HS-27A (cell line): ENCODE results near the gene CCDC13.

ENCODE experiments used
- DNase-seq: peaks from one replicate; pipeline ENCODE4 v3.0.0-alpha.2; 2012; ENCODE audit warnings: low read depth, missing footprints

The CCDC13 gene

DNA sequence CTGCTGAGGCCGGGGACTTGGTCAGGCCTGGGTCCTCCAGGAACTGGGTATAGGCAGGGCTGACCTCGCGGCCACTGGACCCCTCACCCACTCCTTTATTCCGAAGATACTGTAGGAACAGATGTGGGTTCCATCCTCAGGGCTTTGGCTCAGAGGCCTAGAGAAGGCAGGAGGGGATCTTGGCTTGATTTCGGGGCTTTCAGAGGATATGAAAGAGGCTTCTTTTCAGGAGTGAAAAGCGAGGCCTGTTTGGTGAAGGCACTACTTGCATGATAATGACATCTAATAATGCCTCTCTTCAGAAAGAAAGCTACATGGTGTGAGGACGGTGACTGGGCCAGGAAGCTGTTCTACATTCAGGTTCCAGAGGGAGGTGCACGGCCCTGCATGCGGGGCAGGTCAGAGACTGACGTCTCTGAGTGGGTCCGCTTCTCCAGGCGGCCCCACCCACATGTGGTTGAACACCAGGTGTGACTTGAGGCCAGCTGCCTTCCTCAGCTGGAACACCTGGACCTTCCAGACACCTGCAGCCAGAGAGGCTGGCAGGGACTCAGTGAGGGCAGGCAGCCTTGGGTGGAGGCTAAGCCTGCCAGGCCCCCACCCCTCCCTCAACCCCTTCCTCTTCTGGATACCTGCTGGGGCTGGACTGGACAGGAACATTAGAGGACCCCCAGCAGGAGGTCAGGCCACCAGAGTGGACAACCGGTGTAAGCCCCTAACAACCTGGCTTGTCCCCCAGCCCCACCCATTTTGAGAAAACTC lies 39.4 kb downstream of the CCDC13 start:
- no peak for DNase-seq

DNA sequence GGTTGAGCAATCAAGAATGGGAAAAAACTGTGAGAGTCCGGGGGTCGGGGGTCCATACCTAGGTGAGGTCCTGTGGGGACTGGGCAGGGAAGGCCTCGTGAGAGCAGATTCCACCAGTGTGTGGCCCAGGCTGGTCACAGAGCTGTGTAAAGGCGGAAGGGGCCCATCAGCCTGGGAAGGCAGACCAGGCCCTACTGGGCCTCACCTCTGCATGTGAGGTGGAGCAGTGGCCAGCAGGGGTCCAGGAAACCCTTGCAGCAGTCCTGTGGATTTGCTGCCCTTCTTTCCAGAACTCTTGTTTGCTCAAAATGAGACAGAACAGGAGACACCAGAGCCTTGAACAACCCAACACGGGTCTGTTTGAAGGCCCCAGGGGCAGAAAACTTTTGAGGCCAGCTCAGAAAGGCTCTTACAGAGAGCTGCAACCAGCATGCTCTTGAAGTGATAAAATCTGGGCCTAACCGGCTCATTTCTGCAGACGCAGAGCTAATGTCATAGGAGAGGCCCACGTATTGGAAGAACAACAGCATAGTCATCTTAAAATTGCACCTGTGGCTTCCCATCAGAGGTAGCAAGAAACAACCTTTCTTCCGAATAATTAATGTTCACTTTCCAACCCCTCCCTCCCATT lies 40.1 kb downstream of the CCDC13 start:
- no peak for DNase-seq

DNA sequence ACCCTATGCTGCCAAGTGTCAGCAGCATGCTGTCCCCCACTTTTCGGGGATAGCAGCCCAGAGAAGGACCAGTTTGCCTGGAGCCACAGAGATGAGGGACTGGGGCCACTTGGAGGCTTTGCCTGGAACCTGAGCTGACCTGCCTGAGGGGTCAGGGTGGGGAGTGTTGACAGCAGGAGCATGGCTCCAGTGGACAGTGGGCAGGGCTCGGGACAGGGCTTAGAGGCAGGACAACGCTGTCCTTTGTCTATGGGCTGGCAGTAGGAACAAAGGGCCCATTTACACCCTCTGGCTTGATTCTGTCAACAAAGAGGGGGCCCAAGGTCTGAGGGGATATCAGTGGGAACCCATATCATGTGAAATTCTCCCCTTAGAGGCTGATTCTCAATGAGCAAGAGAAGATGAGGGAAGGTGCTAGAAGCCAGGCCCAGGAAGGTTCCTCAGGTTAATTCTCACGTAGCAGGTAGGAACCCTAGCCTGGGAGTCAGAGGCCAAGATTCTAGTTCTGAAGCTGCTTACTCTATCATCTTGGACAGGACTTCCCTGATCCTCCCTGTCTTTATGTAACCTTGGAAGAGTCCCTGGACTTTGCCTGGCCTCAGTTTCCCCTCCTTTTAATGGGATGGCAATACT lies 40.7 kb downstream of the CCDC13 start:
- DNase-seq, result no peak

DNA sequence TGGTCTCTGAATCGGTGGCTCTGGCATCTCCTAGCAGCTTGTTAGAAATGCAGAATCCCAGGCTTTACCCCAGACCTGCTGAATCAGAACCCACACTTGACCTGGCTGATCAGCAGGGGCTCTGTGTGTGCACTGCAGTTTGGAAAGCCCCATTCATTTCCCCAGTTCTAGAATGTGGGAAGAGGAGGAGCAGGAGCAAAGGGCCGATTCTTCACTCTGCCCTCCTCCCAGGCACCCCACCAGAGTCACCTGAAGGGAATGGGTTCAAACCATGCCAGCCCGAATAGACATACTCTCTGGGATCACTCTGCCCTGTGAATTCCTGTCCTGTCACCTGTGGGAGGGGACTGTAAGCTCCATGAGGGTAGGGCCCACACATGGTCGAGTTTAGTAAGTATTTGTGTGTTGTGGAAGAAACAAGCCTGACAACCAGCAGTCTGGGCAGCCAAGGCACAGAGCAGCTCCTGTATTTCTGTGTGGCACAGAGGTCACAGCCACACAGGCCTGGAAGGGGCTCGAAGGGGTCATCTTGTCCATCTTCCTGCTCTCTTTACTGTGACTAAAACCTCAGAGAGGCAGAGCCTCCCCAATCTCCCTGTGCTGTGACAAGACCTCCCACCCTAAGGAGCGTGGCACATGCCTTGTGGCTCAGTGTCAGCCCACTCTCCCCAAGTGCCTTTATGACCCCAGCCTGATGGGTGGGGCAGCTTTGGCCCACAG lies 41.4 kb downstream of the CCDC13 start:
- DNase-seq, result no peak

DNA sequence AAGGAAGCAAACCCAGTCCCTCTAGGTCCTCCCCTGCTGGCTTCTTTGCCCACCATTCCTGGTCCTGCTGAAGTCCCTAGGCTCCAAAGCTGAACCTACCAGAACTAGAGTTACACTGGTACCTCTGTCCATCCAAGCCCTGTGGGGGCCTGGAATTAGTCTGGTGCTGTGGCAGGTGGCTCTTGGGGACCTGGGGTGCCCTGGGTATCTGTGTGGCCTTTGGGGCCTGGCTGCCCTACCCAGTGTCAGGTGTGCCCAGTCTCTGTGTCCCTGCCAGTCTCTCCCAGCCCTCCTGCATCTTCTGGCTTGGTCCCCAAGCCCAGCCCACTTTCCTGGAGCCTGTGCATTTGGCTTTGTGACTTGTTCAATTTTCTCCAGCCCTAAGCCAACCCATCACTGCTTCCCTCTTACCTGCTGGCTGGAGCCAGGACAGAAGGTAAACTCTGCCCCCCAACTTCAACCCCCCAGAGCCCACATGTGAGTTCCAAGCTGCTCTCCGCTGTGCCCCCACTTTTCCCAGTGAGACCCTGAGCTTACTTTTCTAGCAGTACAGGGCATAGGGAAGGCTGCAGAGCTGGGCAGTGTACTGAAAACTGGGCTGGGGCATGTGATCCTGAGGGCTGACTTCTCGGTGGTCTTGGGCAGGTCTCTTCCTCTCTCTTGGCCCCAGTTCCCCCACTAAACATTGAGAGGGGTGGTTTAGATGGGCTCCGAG lies 42.2 kb downstream of the CCDC13 start:
- DNase-seq, result no peak

DNA sequence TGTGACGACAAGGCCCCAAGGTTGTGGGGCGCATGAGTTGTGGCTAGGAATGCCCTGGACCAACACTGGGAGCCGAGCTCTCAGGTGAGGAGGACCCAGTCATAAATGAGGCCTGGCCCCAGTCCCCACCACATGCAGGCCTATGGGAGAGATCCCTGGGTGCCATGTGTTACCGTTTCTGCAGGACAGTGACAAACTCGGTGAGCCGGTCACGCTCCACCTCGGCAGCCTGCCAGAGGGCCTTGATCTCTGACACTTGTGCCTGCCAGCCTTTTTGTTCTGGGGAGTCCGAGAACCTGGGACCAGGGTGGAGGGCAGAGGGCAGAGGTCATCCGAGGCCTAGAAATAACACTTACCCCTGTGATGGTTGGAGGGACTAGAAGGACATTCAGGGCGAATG lies 42.8 kb downstream of the CCDC13 start:
- no peak for DNase-seq

DNA sequence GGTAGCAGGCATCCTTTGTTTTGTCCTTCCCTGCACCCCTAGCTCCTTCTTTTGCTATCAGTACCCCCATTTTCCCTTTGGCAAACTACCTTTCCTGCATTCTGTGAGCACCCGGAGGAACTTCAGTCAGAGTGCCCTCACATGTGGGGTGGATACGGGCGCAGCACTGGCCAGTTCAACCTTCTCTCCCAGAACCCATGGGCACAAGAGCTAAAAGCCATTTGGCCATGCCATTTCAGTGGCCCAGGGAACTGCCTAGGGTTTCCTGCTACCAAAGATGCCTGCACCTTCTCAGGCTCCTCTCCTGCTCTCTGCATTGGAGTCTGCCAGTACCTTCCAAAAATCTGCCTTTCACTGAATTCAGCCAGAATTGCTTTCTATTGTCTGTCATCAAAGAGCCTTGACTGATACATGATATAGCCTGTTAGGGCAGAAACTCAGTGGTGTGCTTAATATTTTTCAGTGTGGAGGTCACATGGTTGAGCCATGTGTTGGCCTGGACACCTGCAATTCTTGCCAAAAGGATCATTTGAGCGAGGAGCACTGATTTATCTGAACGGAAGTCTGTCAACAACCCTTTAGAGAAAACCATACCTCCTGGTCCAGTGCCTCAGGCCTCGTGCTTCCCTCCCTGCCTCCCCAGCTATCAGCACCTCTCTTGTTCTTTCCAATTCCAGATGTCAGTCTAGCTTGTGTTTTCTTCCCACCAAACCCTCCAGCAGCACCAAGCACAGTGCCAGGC lies 43.5 kb downstream of the CCDC13 start:
- DNase-seq, result no peak

DNA sequence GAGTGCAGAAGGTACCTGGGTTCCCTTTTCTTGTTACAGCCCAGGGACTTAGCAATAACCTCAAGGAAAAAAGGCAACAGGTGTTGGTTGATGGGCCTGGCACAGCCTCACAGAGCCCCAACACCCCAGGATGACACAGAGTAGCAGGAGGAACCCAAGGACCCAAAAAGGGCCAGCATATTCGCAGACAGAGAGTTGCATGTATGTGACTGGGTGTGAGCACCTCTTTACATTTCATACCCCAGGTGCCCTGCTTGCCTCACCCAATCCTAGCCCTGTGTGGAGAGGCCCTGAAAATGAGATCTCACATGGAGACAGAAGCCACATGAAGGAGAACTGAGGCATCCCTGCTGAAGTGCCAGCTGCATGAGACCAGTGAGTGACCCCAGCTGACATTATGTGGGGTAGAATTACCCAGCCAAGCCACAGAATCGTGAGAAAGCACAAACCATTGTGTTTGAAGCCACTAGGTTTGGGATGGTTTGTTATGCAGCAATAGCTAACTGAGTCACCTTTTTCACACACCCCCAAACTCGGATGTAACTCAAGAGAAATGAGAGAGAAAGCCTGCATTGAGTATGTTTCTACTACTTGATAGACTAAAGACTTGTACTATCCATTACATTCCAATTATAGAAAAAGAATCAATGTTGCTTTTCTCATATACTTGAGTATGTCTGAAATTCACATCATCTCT lies 44.2 kb downstream of the CCDC13 start:
- no peak for DNase-seq

DNA sequence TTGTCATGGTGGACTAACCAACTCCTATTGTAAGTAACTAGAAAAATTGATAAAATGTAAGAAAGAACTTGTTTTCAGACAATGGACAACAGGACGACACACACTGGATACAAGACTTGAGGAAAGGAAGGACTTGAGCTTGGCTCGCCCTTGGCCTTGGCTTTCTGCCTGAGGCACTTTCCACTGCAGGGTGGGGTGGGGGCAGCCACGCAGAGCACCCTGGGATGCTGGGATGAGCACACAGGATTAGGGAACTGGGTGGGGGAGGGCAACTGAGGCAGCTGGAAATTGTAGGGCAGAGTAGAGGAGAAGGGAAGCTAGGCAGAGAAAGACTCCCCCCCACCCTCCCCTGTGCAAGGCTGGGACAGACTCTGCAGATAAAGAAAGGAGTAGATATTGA lies 45.0 kb downstream of the CCDC13 start:
- no peak for DNase-seq

DNA sequence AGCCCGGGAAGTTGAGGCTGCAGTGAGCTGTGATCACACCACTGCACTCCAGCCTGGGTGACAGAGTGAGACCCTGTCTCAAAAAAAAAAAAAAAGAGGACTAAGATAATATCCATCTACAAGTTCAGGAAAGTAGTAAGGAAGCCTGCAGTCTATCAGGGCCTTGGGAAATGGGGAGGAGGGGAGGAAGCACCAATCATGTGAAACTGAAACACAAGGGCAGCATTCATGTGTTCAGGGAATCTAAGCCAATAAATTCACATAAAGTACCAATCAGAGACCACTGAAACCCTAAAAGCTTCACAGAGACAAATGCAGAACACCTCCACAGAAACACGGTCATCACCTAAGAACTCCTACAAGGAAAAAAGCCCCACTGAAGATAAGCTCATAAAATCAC lies 47.6 kb downstream of the CCDC13 start:
- no peak for DNase-seq

DNA sequence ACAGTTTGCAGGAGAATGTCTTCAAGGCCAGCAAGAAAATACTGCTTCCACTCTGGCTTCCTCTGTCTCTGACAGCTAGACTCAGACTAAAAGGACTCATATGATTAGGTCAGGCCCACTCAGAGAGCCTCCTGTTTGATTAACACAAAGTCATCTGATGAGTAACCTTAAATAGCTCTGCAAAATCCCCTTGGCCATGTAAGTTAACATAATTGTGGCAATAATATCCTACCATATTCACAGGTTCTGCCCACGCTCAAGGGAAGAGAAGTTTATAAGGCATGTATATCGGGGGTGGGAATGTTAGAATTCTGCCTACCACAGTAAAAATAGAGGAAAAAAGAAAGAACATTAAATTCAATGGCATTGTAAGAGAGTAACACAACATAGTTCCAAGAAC lies 49.8 kb downstream of the CCDC13 start:
- DNase-seq, result no peak
